ENCODE data around the gene CERS6.
"Not testable (repeated sequence)": the region's sequence is repeated elsewhere in the genome, so short reads cannot be mapped to it uniquely, and the experiment has no call there.

DNA sequence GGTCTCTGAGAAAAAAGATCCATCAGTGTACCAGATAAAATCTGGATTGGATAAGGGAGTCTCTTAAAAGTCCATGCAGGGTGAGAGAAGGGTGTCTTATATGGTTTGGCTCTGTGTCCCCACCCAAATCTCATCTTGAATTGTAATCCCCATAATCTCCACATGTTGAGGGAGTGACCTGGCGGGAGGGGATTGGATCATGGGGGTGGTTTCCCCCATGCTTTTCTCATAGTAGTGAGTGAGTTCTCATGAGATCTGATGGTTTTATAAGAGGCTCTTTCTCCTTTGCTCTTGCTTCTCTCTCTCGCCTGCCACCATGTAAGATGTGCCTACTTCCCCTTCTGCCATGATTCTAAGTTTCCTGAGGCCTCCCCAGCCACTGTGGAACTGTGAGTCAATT, 46.8 kb downstream of the CERS6 start:
- not testable (repeated sequence) for TF ChIP-seq CREM (CRISPR knock-in tag; IDR thresholded peaks at IDR 0.05); RELA (CRISPR knock-in tag; IDR thresholded peaks at IDR 0.05; ENCODE audit: borderline replicate concordance)

All from WTC11 (cell line).